ENCODE data around the gene TARS2. TPM values are rescaled to one million over a fixed set of nuclear protein-coding genes. Genes with fewer than 3 reads are reported as not detected.

Gene TARS2
- total and polyA plus RNA-seq, 9 donors: 15.2 to 28.0 (median 16.5) TPM

DNA sequence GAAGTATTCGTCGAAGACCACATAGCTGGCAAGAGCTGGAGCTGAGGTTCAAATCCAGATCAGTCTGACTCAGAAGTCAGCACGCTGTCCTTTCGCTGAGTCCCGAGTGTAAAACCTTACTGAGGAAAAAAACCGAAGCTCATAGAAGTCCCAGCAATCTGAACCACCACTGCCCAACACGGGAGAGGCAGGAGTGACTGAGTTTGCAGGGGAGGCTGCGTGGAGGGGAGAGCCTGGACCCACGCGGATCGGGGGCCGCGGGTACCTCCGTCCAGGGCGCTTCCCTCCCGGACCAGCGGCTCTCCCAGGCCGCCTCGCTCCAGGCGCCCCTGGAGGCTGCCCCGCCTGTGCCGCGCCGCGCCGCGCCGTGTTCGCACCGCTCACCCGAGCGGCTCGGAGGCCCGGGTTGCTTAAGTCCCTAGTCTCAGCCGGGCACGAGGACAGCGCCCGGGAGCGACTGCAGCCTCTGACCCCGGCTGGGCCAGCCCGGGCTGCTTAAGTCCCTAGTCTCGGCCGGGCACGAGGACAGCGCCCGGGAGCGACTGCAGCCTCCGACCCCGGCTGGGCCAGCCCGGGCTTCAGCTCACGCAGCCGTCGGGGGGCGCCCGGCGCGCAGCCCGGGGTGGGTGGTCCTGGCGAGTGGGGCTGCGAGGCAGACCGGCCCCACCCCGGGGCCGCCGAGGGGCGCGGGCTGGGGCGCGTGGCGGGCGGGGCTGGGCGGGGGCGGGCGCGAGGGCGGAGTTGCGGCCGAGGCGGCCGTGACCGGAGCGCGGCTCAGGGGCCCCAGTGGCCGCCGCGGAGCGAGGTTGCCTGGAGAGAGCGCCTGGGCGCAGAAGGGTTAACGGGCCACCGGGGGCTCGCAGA is 61.6 kb downstream of the TARS2 start, which contains the start of gene ADAMTSL4:
ADAMTSL4 (plus strand) TSS at position 777 of the 864 bp plus-strand sequence. CDS start 2,881 bp downstream, outside the sequence.
- peak within 1 kb of the TSS; percentile 51 for H3K4me3 ChIP-seq (ENCODE audit: low read length)
- WGBS (ENCODE audit: insufficient coverage): under 1% methylated on average over 76 of the region's 91 CpGs

DNA sequence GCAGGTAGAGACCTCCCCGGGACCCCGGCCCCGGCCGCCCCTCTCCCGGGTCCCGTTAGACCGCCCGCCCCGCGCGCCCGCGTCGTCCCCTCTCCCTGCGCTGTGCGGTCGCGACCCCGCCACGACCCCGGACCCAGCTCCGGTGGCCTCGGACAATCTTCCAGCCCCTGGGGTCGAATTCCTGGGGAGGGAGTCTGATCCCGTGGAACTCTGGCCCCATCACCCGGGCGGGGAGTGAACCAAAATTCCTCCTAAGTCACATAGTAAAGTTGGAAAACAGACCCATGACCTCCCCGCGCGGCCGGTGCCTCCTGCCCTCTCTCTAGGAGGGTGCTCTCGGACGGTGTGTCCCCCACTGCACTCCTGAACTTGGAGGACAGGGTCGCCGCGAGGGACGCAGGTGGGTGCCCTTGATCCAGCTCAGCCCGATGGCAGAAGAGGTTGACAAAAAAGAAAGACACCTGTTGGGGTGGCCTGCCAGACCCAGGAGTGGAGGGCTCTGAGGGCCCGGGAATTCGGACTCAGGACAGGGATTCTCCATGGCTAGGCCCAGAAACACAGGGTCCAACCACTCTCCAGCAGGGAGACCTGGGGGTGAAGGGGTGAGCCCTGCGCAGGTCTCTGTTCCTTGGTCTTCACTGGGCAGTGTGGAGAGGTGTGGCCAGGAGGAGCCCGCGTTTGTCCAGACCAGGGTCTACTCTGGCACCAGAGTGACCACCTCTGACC is 62.4 kb downstream of the TARS2 start:
- peak; percentile 68 for DNase-seq
- H3K4me1 ChIP-seq (ENCODE audit: control insufficient read depth, insufficient read depth, low read length): peaks cover 47% of the 10 kb centered on the region
- H3K27ac ChIP-seq (ENCODE audit: low read length): peak overlapping the region; percentile 87
- no peaks in the 10 kb centered on the region for H3K9me3 ChIP-seq (replicated peaks; ENCODE audit: control insufficient read depth, low read depth, low read length)
- peak overlapping the region; percentile 51 for H3K4me3 ChIP-seq (ENCODE audit: low read length)
- H3K27me3 ChIP-seq (ENCODE audit: control insufficient read depth, insufficient read depth, low read length): peaks cover 2% of the 10 kb centered on the region
- H3K36me3 ChIP-seq (ENCODE audit: control insufficient read depth, insufficient read depth, low read length): peaks cover 18% of the 10 kb centered on the region
- WGBS (ENCODE audit: insufficient coverage): 6% methylated on average over 33 of the region's 43 CpGs

More for the DNA sequence above, 61.6 kb downstream of the TARS2 start, which contains the start of gene ADAMTSL4:
- peak within 1 kb of the TSS; percentile 87 for H3K27ac ChIP-seq (ENCODE audit: low read length)
- H3K27me3 ChIP-seq (ENCODE audit: control insufficient read depth, insufficient read depth, low read length): peaks cover 2% of the 10 kb centered on the region
- H3K9me3 ChIP-seq (replicated peaks; ENCODE audit: control insufficient read depth, low read depth, low read length): no peaks in the 10 kb centered on the region
- peak; percentile 84 for DNase-seq
- H3K4me1 ChIP-seq (ENCODE audit: control insufficient read depth, insufficient read depth, low read length): peaks cover 45% of the 10 kb centered on the region
- H3K36me3 ChIP-seq (ENCODE audit: control insufficient read depth, insufficient read depth, low read length): peaks cover 10% of the 10 kb centered on the region

DNA sequence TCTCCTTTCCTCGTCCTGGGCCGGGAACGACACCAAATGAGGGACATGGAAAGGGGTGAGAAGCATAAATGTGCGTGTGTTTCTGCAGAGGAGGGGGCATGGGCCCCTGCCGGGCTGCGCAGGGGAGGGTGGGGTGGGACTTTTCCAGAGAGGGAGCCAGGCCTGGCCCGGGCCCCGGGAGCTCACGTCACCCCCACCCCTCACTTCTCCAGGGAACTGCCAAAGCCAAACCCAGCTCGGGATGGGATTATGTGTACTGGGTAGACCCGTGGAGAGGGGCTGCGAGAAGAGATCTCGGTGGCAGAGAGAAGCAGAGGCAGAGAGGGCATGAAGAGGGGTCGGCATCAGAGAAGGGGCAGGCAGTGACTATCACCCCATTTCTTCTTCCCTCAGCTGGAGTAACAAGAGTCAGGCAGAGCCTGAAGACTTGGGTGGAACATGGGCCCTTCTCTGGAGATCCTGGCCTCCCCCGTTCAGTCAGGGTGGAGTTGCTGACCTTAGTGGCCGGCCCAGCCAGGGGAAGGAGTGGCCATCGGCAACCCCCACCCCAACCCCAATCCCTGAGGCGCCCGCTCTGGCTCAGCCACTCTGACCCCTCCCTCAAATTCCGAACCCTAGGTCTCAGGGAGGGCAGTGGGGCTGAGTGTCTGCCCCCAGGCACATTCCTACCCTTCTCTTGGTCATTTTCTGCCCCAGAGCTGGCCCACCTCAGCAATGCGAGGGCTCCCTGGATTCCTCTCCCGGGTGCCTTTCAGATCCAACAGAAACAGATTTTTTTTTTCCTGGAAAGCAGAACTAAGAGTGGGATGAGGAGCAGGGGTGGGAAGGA is 63.2 kb downstream of the TARS2 start:
- peaks cover 46% of the 10 kb centered on the region for H3K4me1 ChIP-seq (ENCODE audit: control insufficient read depth, insufficient read depth, low read length)
- WGBS (ENCODE audit: insufficient coverage): 63% methylated on average over 2 of the region's 22 CpGs
- DNase-seq: peak; percentile 82

DNA sequence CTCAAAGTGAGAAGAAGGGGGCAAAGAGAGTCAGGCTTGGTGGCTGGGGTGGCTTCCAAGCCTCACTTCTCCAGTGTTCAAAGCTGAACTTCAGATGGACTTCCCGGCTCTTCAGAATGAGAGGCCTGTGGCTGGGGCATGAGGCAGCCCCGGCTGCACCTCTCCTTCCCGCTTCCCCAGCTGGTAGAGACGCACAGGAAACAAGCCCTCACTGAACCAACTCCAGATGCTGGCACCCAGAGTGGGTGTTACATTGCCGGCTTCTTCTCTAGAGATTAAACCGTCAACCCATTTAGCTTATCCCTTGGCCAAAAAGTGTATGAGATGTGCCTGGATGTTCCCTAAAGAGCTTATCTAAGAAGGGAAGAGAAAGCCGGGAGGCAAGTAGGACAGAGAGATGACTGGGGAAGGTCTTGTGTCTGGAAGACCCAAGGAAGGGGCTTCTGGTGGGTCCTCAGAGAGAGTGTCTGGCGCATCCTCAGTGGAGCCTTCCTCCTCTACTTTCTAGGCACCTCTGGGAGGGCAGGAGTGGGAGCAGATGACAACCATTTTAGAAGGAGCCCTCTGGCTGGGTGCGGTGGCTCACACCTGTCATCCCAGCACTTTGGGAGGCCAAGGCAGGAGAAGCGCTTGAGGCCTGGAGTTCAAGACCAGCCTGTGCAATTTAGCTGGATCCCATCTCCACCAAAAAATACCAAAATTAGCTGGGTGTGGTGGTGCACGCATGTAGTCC is 64.0 kb downstream of the TARS2 start:
- Histone ChIP-seq H3K9me3 (replicated peaks; ENCODE audit: control insufficient read depth, low read depth, low read length) (no peaks in the 10 kb centered on the region), H3K27ac (ENCODE audit: low read length) (peak overlapping the region; percentile 87), H3K4me1 (ENCODE audit: control insufficient read depth, insufficient read depth, low read length) (peaks cover 45% of the 10 kb centered on the region), H3K36me3 (ENCODE audit: control insufficient read depth, insufficient read depth, low read length) (peaks cover 29% of the 10 kb centered on the region), H3K27me3 (ENCODE audit: control insufficient read depth, insufficient read depth, low read length) (peaks cover 2% of the 10 kb centered on the region), H3K4me3 (ENCODE audit: low read length) (no peak overlapping the region)
- 75% methylated on average over 2 of the region's 11 CpGs for WGBS (ENCODE audit: insufficient coverage)
- DNase-seq: no peak

More for the DNA sequence above, 63.2 kb downstream of the TARS2 start:
- Histone ChIP-seq H3K27me3 (ENCODE audit: control insufficient read depth, insufficient read depth, low read length) (peaks cover 2% of the 10 kb centered on the region), H3K27ac (ENCODE audit: low read length) (peak overlapping the region; percentile 87), H3K9me3 (replicated peaks; ENCODE audit: control insufficient read depth, low read depth, low read length) (no peaks in the 10 kb centered on the region), H3K36me3 (ENCODE audit: control insufficient read depth, insufficient read depth, low read length) (peaks cover 21% of the 10 kb centered on the region), H3K4me3 (ENCODE audit: low read length) (peak overlapping the region; percentile 51)

DNA sequence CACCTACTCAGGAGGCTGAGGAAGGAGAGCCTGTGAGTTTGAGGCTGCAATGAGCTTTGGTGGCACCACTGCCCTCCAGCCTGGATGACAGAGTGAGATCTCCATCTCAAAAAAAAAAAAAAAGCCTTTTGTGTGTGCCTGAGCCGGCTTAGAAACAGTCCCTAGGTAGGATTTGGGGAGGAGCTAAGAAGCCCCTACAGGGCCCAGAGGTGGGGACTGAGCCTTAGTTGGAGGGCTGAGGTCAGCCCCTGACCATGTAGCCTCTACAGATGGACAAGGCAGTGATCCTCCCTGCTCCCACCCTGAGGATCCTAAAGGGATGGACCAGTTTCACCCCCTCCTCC is 64.5 kb downstream of the TARS2 start:
- Histone ChIP-seq H3K27me3 (ENCODE audit: control insufficient read depth, insufficient read depth, low read length) (peaks cover 2% of the 10 kb centered on the region), H3K9me3 (replicated peaks; ENCODE audit: control insufficient read depth, low read depth, low read length) (no peaks in the 10 kb centered on the region), H3K27ac (ENCODE audit: low read length) (peak overlapping the region; percentile 87), H3K4me3 (ENCODE audit: low read length) (no peak overlapping the region), H3K36me3 (ENCODE audit: control insufficient read depth, insufficient read depth, low read length) (peaks cover 34% of the 10 kb centered on the region), H3K4me1 (ENCODE audit: control insufficient read depth, insufficient read depth, low read length) (peaks cover 49% of the 10 kb centered on the region)
- no peak for DNase-seq
- 20% methylated on average over 1 of the region's 1 CpG for WGBS (ENCODE audit: insufficient coverage)

DNA sequence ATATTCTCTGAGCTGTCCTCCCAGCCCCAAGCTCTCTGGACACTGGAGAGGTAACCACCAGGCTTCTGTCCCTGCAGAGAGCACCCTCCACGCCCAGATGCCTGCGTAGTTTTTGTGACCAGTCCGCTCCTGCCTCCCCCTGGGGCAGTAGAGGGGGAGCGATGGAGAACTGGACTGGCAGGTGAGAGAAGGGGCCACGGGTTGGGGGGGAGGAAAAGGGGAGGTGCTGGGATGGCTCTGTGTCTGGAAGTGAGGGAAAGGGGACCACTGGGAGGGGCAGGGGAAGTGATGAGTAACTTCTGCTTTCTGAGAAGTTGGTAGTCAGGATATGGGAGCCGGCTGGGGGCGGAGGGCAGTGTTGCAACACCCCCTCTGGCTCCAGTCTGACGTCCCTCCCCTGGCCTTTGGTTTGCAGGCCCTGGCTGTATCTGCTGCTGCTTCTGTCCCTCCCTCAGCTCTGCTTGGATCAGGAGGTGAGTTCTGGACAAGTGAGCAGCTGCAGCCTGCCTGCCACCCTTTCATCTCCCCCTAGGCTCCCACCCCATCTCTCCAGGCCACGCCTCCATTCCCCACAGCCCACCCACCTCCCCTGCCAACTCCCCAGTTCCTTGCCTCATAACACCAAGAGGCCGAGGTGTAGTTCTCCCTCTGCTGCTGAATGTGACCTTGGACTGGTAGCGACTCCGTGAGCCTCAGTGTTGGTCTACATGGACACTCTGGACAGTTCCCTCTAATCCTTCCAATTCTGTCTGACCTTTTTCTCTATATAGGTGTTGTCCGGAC is 65.1 kb downstream of the TARS2 start:
- peak overlapping the region; percentile 87 for H3K27ac ChIP-seq (ENCODE audit: low read length)
- 30% methylated on average over 8 of the region's 13 CpGs for WGBS (ENCODE audit: insufficient coverage)
- H3K36me3 ChIP-seq (ENCODE audit: control insufficient read depth, insufficient read depth, low read length): peaks cover 39% of the 10 kb centered on the region
- H3K27me3 ChIP-seq (ENCODE audit: control insufficient read depth, insufficient read depth, low read length): peaks cover 2% of the 10 kb centered on the region
- no peaks in the 10 kb centered on the region for H3K9me3 ChIP-seq (replicated peaks; ENCODE audit: control insufficient read depth, low read depth, low read length)
- no peak overlapping the region for H3K4me3 ChIP-seq (ENCODE audit: low read length)
- DNase-seq: peak; percentile 92
- peaks cover 49% of the 10 kb centered on the region for H3K4me1 ChIP-seq (ENCODE audit: control insufficient read depth, insufficient read depth, low read length)

DNA sequence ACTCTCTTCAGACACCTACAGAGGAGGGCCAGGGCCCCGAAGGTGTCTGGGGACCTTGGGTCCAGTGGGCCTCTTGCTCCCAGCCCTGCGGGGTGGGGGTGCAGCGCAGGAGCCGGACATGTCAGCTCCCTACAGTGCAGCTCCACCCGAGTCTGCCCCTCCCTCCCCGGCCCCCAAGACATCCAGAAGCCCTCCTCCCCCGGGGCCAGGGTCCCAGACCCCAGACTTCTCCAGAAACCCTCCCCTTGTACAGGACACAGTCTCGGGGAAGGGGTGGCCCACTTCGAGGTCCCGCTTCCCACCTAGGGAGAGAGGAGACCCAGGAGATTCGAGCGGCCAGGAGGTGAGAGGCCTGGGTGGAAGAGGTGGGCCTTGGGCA is 65.7 kb downstream of the TARS2 start:
- no peak overlapping the region for H3K4me3 ChIP-seq (ENCODE audit: low read length)
- peaks cover 49% of the 10 kb centered on the region for H3K4me1 ChIP-seq (ENCODE audit: control insufficient read depth, insufficient read depth, low read length)
- DNase-seq: no peak

DNA sequence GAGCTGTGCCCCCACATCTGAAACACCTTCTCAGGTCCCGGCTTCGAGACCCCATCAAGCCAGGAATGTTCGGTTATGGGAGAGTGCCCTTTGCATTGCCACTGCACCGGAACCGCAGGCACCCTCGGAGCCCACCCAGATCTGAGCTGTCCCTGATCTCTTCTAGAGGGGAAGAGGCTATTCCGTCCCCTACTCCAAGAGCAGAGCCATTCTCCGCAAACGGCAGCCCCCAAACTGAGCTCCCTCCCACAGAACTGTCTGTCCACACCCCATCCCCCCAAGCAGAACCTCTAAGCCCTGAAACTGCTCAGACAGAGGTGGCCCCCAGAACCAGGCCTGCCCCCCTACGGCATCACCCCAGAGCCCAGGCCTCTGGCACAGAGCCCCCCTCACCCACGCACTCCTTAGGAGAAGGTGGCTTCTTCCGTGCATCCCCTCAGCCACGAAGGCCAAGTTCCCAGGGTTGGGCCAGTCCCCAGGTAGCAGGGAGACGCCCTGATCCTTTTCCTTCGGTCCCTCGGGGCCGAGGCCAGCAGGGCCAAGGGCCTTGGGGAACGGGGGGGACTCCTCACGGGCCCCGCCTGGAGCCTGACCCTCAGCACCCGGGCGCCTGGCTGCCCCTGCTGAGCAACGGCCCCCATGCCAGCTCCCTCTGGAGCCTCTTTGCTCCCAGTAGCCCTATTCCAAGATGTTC is 66.3 kb downstream of the TARS2 start:
- H3K36me3 ChIP-seq (ENCODE audit: control insufficient read depth, insufficient read depth, low read length): peaks cover 49% of the 10 kb centered on the region
- peaks cover 2% of the 10 kb centered on the region for H3K27me3 ChIP-seq (ENCODE audit: control insufficient read depth, insufficient read depth, low read length)
- WGBS (ENCODE audit: insufficient coverage): 78% methylated on average over 15 of the region's 23 CpGs
- H3K9me3 ChIP-seq (replicated peaks; ENCODE audit: control insufficient read depth, low read depth, low read length): no peaks in the 10 kb centered on the region
- DNase-seq: no peak
- H3K27ac ChIP-seq (ENCODE audit: low read length): no peak overlapping the region
- peaks cover 47% of the 10 kb centered on the region for H3K4me1 ChIP-seq (ENCODE audit: control insufficient read depth, insufficient read depth, low read length)
- H3K4me3 ChIP-seq (ENCODE audit: low read length): no peak overlapping the region

More for the DNA sequence above, 65.7 kb downstream of the TARS2 start:
- H3K27ac ChIP-seq (ENCODE audit: low read length): peak overlapping the region; percentile 76
- H3K36me3 ChIP-seq (ENCODE audit: control insufficient read depth, insufficient read depth, low read length): peaks cover 43% of the 10 kb centered on the region
- 62% methylated on average over 9 of the region's 12 CpGs for WGBS (ENCODE audit: insufficient coverage)
- H3K27me3 ChIP-seq (ENCODE audit: control insufficient read depth, insufficient read depth, low read length): peaks cover 2% of the 10 kb centered on the region
- no peaks in the 10 kb centered on the region for H3K9me3 ChIP-seq (replicated peaks; ENCODE audit: control insufficient read depth, low read depth, low read length)
